H1 (cell line): ENCODE measurements around the gene LAMC3. TPM values are rescaled to one million over a fixed set of nuclear protein-coding genes. Genes with fewer than 3 reads are reported as not detected.
A peak's percentile ranks its signal among the peaks of the same experiment; 100 is the strongest.

ENCODE experiments used
- CTCF ChIA-PET: fragments of 300-600 bp; sonication (Branson Sonifier 250); formaldehyde crosslinking; loops from one replicate; lab custom pipeline; 2021; ENCODE audit not compliant: partially characterized antibody; lab: Charles Lee
- POLR2A ChIA-PET: fragments of 300-600 bp; sonication (Branson Sonifier 250); formaldehyde crosslinking; loops from one replicate; lab custom pipeline; 2021; ENCODE audit warnings: inconsistent platforms; ENCODE audit not compliant: partially characterized antibody; lab: Charles Lee
- DNase-seq, 2 experiments: peaks; one replicate each; pipeline versions ENCODE4 v3.0.0 to v3.0.0-alpha.2; 2010 to 2022; ENCODE audit warnings: low spot score in 2 of 2, low read depth in 1 of 2, mixed read lengths in 1 of 2
- FAIRE-seq: peaks from 2 replicates; lab custom pipeline; 2011; peaks lifted over from hg19 to GRCh38; lab: Jason Lieb, UNC
- H2AFZ ChIP-seq: 2 replicates; pipeline ENCODE4 v1.8.1; 2012; ENCODE audit warnings: low read length, inconsistent platforms
- H2AK5ac ChIP-seq: 2 replicates; pipeline ENCODE4 v1.6.1; 2013; ENCODE audit warnings: low read depth, low read length
- H2BK120ac ChIP-seq: replicated peaks from 2 replicates; pipeline ENCODE3; 2013; ENCODE audit warnings: low read depth, low read length, inconsistent platforms
- H2BK12ac ChIP-seq: 2 replicates; pipeline ENCODE4 v1.6.1; 2013; ENCODE audit warnings: low read depth, low read length
- H2BK15ac ChIP-seq: 2 replicates; pipeline ENCODE4 v1.6.1; 2013; ENCODE audit warnings: low read length
- H2BK20ac ChIP-seq: 2 replicates; pipeline ENCODE4 v1.6.1; 2013; ENCODE audit warnings: low read length
- H2BK5ac ChIP-seq: 2 replicates; pipeline ENCODE4 v1.6.1; 2013; ENCODE audit warnings: low read depth, low read length
- H3K14ac ChIP-seq: 2 replicates; pipeline ENCODE4 v1.6.1; 2013; ENCODE audit warnings: inconsistent platforms; ENCODE audit not compliant: insufficient read length
- H3K18ac ChIP-seq: 2 replicates; pipeline ENCODE4 v1.6.1; 2013; ENCODE audit warnings: low read length; ENCODE audit errors: extremely low read depth
- H3K23ac ChIP-seq: 2 replicates; pipeline ENCODE4 v1.6.1; 2013; ENCODE audit warnings: inconsistent platforms; ENCODE audit not compliant: insufficient read length
- H3K23me2 ChIP-seq: 2 replicates; pipeline ENCODE4 v1.6.1; 2013; ENCODE audit warnings: low read depth, low read length
- H3K27ac ChIP-seq: 2 replicates; pipeline ENCODE4 v1.6.1; 2011; ENCODE audit warnings: low read depth, low read length, inconsistent platforms
- H3K27me3 ChIP-seq, 4 experiments: replicated peaks in 1 of 4; 1 replicate in 1 of 4; 2 replicates in 3 of 4; pipeline versions ENCODE4 v1.6.1 to v1.8.1; 2011 to 2013; ENCODE audit warnings: low read length in 3 of 4, mild to moderate bottlenecking in 3 of 4, inconsistent platforms in 2 of 4, mixed read lengths in 2 of 4, moderate library complexity in 1 of 4; ENCODE audit not compliant: control insufficient read depth in 3 of 4, insufficient read depth in 3 of 4; ENCODE audit errors: extremely low read depth in 1 of 4
- H3K36me3 ChIP-seq, 4 experiments: 2 replicates each; pipeline versions ENCODE4 v1.6.1 to v1.8.1; 2011 to 2013; ENCODE audit warnings: mild to moderate bottlenecking in 4 of 4, low read length in 3 of 4, moderate library complexity in 2 of 4, control low read depth in 1 of 4, inconsistent platforms in 1 of 4; ENCODE audit not compliant: insufficient read depth in 4 of 4, control insufficient read depth in 2 of 4
- H3K4ac ChIP-seq: replicated peaks from 2 replicates; pipeline ENCODE3; 2013; ENCODE audit warnings: low read length, low read depth, mixed read lengths, inconsistent platforms; ENCODE audit not compliant: insufficient read length
- H3K4me1 ChIP-seq, 4 experiments: replicated peaks in 1 of 4; 1 replicate in 1 of 4; 2 replicates in 3 of 4; pipeline versions ENCODE4 v1.6.1 to v1.8.1; 2011 to 2013; ENCODE audit warnings: low read length in 3 of 4, inconsistent platforms in 2 of 4, mixed read lengths in 1 of 4; ENCODE audit not compliant: insufficient read depth in 4 of 4, control insufficient read depth in 3 of 4
- H3K4me2 ChIP-seq, 2 experiments: 2 replicates each; pipeline versions ENCODE4 v1.6.1 to v1.8.1; 2011 to 2013; ENCODE audit warnings: low read depth in 2 of 2, low read length in 2 of 2, control low read depth in 1 of 2, inconsistent platforms in 1 of 2, mild to moderate bottlenecking in 1 of 2; ENCODE audit not compliant: insufficient read depth in 1 of 2
- H3K4me3 ChIP-seq, 4 experiments: fragments of 200-600, 300-600 bp in 1 of 4; sonication (generic), shearing (Covaris generic), sonication (Bioruptor Twin) in 1 of 4; 2 replicates each; pipeline versions ENCODE4 v1.5.1 to v1.8.1; 2011 to 2016; ENCODE audit warnings: low read length in 4 of 4, low read depth in 3 of 4, control low read depth in 2 of 4, inconsistent platforms in 2 of 4, mild to moderate bottlenecking in 2 of 4, mixed read lengths in 1 of 4, moderate library complexity in 1 of 4; ENCODE audit not compliant: insufficient read depth in 2 of 4; ENCODE audit errors: extremely low read depth in 1 of 4
- H3K56ac ChIP-seq: replicated peaks from 2 replicates; pipeline ENCODE3; 2013; ENCODE audit warnings: low read depth, mild to moderate bottlenecking, mixed read lengths, low read length, inconsistent platforms; ENCODE audit not compliant: insufficient read length
- H3K79me1 ChIP-seq: 2 replicates; pipeline ENCODE4 v1.6.1; 2013; ENCODE audit warnings: low read depth, low read length, control low read depth
- H3K79me2 ChIP-seq, 2 experiments: 2 replicates each; pipeline versions ENCODE4 v1.6.1 to v1.8.1; 2012 to 2013; ENCODE audit warnings: low read length in 2 of 2, mild to moderate bottlenecking in 2 of 2, inconsistent platforms in 1 of 2; ENCODE audit not compliant: insufficient read depth in 2 of 2, control insufficient read depth in 1 of 2
- H3K9ac ChIP-seq, 4 experiments: replicated peaks in 1 of 4; 1 replicate in 1 of 4; 2 replicates in 3 of 4; pipeline versions ENCODE4 v1.6.1 to v1.8.1; 2011 to 2013; ENCODE audit warnings: low read depth in 3 of 4, low read length in 3 of 4, control low read depth in 2 of 4, mild to moderate bottlenecking in 2 of 4, moderate library complexity in 2 of 4, inconsistent platforms in 1 of 4; ENCODE audit errors: extremely low read depth in 1 of 4
- H3K9me3 ChIP-seq, 2 experiments: 2 replicates each; pipeline versions ENCODE4 v1.6.1 to v1.8.1; 2012 to 2013; ENCODE audit warnings: mild to moderate bottlenecking in 2 of 2, moderate library complexity in 2 of 2, control low read depth in 1 of 2, inconsistent platforms in 1 of 2, low read depth in 1 of 2, low read length in 1 of 2, mixed read lengths in 1 of 2; ENCODE audit not compliant: insufficient read depth in 2 of 2
- H4K20me1 ChIP-seq, 2 experiments: replicated peaks in 1 of 2; 2 replicates each; pipeline versions ENCODE3 to v1.8.1; 2011 to 2013; ENCODE audit warnings: inconsistent platforms in 2 of 2, low read length in 2 of 2, mild to moderate bottlenecking in 1 of 2; ENCODE audit not compliant: insufficient read depth in 2 of 2, control insufficient read depth in 1 of 2
- H4K5ac ChIP-seq: 2 replicates; pipeline ENCODE4 v1.6.1; 2013; ENCODE audit warnings: low read length, low read depth, mixed read lengths, inconsistent platforms; ENCODE audit not compliant: insufficient read length
- H4K8ac ChIP-seq: 2 replicates; pipeline ENCODE4 v1.8.0; 2013; ENCODE audit warnings: mild to moderate bottlenecking, moderate library complexity, low read length, inconsistent platforms; ENCODE audit not compliant: insufficient read depth; ENCODE audit errors: extremely low read depth
- H4K91ac ChIP-seq: replicated peaks from 2 replicates; pipeline ENCODE3; 2013; ENCODE audit warnings: low read length, mixed read lengths, inconsistent platforms; ENCODE audit not compliant: insufficient read length
- CREB1 ChIP-seq: IDR thresholded peaks from 2 replicates; pipeline ENCODE4 v1.6.1; 2012; ENCODE audit warnings: inconsistent platforms
- WGBS, 2 experiments: shearing (Covaris generic) in 1 of 2; methylation state at CpG; one replicate each; pipeline versions ENCODE4 v1.1.6 to v1.1.7; 2013 to 2015; ENCODE audit warnings: low lambda C conversion rate in 2 of 2, mixed read lengths in 2 of 2, inconsistent platforms in 1 of 2, low coverage in 1 of 2, missing lambda C conversion rate in 1 of 2; ENCODE audit not compliant: insufficient replicate concordance in 2 of 2, insufficient coverage in 1 of 2, insufficient read length in 1 of 2; ENCODE audit errors: extremely low coverage in 1 of 2, missing lambda C conversion rate in 1 of 2; 5-methylcytosine and 5-hydroxymethylcytosine counted together
- polyA plus RNA-seq, 7 experiments: library from polyadenylated mRNA; depleted of rRNA in 3 of 7; stranded (reverse) in 5 of 7; unstranded in 2 of 7; fragments of >200 nt in 5 of 7; fragments of 200-250 nt in 2 of 7; gene quantifications; 1 replicate in 5 of 7; 2 replicates in 1 of 7; 4 replicates in 1 of 7; pipeline versions ENCODE4 v1.2.1 to v1.2.3, GENCODE V29; 2011 to 2013; ENCODE audit warnings: missing spikeins in 2 of 7, mixed read lengths in 2 of 7
- total RNA-seq: library from RNA; stranded (reverse); fragmentation: NEBNext Ultra II Directional; extraction: Animal tissue kit (Norgen Biotek cat#: 25700); gene quantifications from 2 replicates; pipeline ENCODE4 v1.2.1, GENCODE V29; 2021

LAMC3 gene
- total and polyA plus RNA-seq, 2 of the 8 experiments (the other 6 are each of a cell fraction or from before 2014, with no cell fraction given), result 9.3 to 12.3 TPM

DNA sequence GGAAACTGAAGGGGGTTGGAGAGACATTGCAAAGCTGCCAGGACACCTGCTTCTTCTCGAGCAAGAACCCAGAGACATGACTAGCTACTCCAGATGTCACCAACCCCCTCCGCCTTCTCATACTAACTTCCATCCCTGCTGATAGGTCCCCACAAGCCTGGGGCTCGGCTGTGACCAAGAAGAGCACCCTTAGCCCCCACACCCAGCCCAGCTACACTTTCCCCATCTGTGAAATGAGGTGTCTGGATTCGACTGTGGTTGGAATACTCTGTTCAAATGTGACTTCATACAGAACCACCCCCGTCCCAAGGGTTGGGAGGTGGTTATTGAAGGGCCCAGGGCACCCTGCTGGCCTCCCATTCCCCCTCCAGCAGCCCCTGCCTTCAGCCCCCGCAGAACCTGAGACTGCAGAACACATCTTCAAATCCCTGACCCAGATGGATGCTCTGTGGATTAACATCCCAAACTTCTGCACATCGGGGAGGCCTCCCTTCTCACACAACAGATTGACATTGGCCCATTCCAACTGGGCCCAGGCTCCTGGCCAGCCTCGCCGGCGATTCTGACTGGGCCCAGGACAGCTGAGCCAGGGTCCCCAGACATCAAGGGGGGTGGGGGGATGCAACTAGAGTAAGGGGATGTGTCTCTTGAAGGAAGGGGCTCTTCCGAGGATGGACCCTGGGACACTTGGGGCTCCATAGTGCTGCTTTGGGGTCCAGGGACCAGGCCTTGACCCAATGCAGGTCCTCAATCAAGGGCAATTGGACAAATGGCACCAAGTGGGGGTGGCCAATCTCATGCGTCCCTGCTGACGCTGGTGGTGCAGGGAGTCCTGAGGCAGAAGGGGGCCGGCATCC is 48.2 kb upstream of the LAMC3 start:
- H3K56ac ChIP-seq, result no peak overlapping the region
- H3K4ac ChIP-seq, result no peak overlapping the region
- ChIA-PET POLR2A (no interaction called here), CTCF (interaction anchor here (1.0 kb wide), 2 partner anchors 11 to 20 kb away, joined by 3 read pairs; no protein-coding TSS in a partner anchor)
- FAIRE-seq (no peak), DNase-seq (no peak)
- H3K4me2 ChIP-seq, result no peak overlapping the region
- H4K5ac ChIP-seq, result no peak overlapping the region
- H3K4me1 ChIP-seq, result no peaks in the 10 kb centered on the region
- no peak overlapping the region for H2BK12ac ChIP-seq
- no peak overlapping the region for H4K8ac ChIP-seq
- H3K27ac ChIP-seq, result no peak overlapping the region
- H4K20me1 ChIP-seq, result no peaks in the 10 kb centered on the region
- no peak overlapping the region for H3K14ac ChIP-seq
- peaks cover 0 to 4% of the 10 kb centered on the region in 2 experiments; a peak in 1 of 4 replicates for H3K9me3 ChIP-seq
- H2AK5ac ChIP-seq, result no peak overlapping the region
- no peaks in the 10 kb centered on the region for H3K27me3 ChIP-seq
- H4K91ac ChIP-seq, result no peak overlapping the region
- H3K18ac ChIP-seq, result no peak overlapping the region
- no peak overlapping the region for H2BK15ac ChIP-seq
- 86% methylated on average over 14 of the region's 14 CpGs; no CpG with 5 or more reads in 1 of the 2 experiments for WGBS, 2 experiments
- no peak for TF ChIP-seq CREB1
- no peaks in the 10 kb centered on the region for H3K79me2 ChIP-seq
- H3K79me1 ChIP-seq, result no peaks in the 10 kb centered on the region
- H3K4me3 ChIP-seq, result no peak overlapping the region
- H2BK120ac ChIP-seq, result no peak overlapping the region
- peak overlapping the region in 1 of 4 experiments; percentile 5; a peak in 1 of 7 replicates for H3K9ac ChIP-seq
- H2BK20ac ChIP-seq, result no peak overlapping the region
- H3K36me3 ChIP-seq, result no peaks in the 10 kb centered on the region
- H3K23ac ChIP-seq, result no peak overlapping the region
- H2BK5ac ChIP-seq, result no peak overlapping the region
- H2AFZ ChIP-seq, result no peak overlapping the region
- H3K23me2 ChIP-seq, result peaks cover 6% of the 10 kb centered on the region; the same call in 1 of the 2 replicates
